ENCODE data around the gene PAPOLA. TPM values are rescaled to one million over a fixed set of nuclear protein-coding genes. Genes with fewer than 3 reads are reported as not detected.

PAPOLA gene
- total and polyA plus RNA-seq, 2 experiments from 2014 or later, result 198 to 237 TPM

- Histone ChIP-seq H4K20me1 (replicated peaks; ENCODE audit: insufficient read depth) (no peaks in the 10 kb centered on the region), H3K4me2 (no peak overlapping the region), H3K27ac (ENCODE audit: low read depth) (no peak overlapping the region), H3K27me3 (ENCODE audit: insufficient read depth) (no peaks in the 10 kb centered on the region), H3K36me3 (ENCODE audit: insufficient read depth) (no peaks in the 10 kb centered on the region), H3F3A (replicated peaks; ENCODE audit: low read depth) (no peaks in the 10 kb centered on the region), H3K79me2 (replicated peaks; ENCODE audit: insufficient read depth) (no peaks in the 10 kb centered on the region), H3K9me2 (ENCODE audit: insufficient read depth) (0 out of 2 replicates have a peak, but pooled peaks cover 10% of the 10 kb centered on the region), H3K4me1 (ENCODE audit: insufficient read depth) (no peaks in the 10 kb centered on the region), H2AFZ (no peak overlapping the region), H3K4me3 (no peak overlapping the region)
- peaks cover 11% of the 10 kb centered on the region for H3K27me3 Mint-ChIP-seq (ENCODE audit: insufficient read depth, low read depth, poor library complexity)
- ATAC-seq, result no peak
- no peak for TF ChIP-seq EZH2 (IDR thresholded peaks at IDR 0.05; ENCODE audit: low read depth, unreplicated experiment)
- no peak for TF ChIP-seq NANOG (IDR thresholded peaks at IDR 0.05; ENCODE audit: borderline replicate concordance)
- TF ChIP-seq POLR2AphosphoS5 (IDR thresholded peaks at IDR 0.05; ENCODE audit: low read depth), result no peak
- TF ChIP-seq CTCF (conservative IDR thresholded peaks at IDR 0.05; ENCODE audit: low read depth in 2 of 2), result no peak
- no peak for TF ChIP-seq CREB1 (CRISPR knock-in tag; IDR thresholded peaks at IDR 0.05; ENCODE audit: low read depth)
- TF ChIP-seq, protein P1, sequence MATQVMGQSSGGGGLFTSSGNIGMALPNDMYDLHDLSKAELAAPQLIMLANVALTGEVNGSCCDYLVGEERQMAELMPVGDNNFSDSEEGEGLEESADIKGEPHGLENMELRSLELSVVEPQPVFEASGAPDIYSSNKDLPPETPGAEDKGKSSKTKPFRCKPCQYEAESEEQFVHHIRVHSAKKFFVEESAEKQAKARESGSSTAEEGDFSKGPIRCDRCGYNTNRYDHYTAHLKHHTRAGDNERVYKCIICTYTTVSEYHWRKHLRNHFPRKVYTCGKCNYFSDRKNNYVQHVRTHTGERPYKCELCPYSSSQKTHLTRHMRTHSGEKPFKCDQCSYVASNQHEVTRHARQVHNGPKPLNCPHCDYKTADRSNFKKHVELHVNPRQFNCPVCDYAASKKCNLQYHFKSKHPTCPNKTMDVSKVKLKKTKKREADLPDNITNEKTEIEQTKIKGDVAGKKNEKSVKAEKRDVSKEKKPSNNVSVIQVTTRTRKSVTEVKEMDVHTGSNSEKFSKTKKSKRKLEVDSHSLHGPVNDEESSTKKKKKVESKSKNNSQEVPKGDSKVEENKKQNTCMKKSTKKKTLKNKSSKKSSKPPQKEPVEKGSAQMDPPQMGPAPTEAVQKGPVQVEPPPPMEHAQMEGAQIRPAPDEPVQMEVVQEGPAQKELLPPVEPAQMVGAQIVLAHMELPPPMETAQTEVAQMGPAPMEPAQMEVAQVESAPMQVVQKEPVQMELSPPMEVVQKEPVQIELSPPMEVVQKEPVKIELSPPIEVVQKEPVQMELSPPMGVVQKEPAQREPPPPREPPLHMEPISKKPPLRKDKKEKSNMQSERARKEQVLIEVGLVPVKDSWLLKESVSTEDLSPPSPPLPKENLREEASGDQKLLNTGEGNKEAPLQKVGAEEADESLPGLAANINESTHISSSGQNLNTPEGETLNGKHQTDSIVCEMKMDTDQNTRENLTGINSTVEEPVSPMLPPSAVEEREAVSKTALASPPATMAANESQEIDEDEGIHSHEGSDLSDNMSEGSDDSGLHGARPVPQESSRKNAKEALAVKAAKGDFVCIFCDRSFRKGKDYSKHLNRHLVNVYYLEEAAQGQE (IDR thresholded peaks at IDR 0.05; ENCODE audit: unreplicated experiment), result no peak
- H3K4me3 Mint-ChIP-seq, result no peak overlapping the region
- H3K4me1 Mint-ChIP-seq, result no peaks in the 10 kb centered on the region
- no peaks in the 10 kb centered on the region for H3K9me3 Mint-ChIP-seq
- no peaks in the 10 kb centered on the region for H3K36me3 Mint-ChIP-seq (ENCODE audit: low read depth)
- no peak overlapping the region for H3K27ac Mint-ChIP-seq
- DNase-seq (ENCODE audit: low spot score), result no peak
Observed at GRCh38 chr14:96599076-96599475, 96.9 kb downstream of the PAPOLA start.

DNA sequence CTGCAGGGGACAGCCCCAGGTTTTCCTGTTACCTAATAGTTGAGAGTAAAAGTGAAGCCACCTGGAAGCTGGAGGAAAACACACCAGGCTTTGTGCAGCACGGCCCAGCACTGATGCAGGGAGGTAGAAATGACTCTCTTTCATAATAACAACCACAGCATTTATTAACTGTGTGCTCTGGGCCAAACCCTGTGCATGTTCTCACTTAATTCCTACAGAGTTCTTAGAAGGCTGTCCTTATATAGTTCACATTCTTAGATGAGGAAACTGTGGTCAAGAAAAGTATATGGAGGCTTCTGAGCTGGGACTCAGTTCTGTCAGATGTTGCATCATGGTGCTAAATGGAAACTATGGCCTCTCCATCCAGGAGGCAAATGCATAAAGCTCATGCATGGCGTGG, 100.0 kb downstream of the PAPOLA start:
- H3K4me1 Mint-ChIP-seq, result no peaks in the 10 kb centered on the region
- Histone ChIP-seq H2AFZ (no peak overlapping the region), H3K9me2 (ENCODE audit: insufficient read depth) (0 out of 2 replicates have a peak, but pooled peaks cover 10% of the 10 kb centered on the region), H3K27ac (ENCODE audit: low read depth) (no peak overlapping the region), H3F3A (replicated peaks; ENCODE audit: low read depth) (no peaks in the 10 kb centered on the region), H3K4me3 (no peak overlapping the region), H3K4me2 (no peak overlapping the region), H3K4me1 (ENCODE audit: insufficient read depth) (no peaks in the 10 kb centered on the region), H3K27me3 (ENCODE audit: insufficient read depth) (no peaks in the 10 kb centered on the region), H3K36me3 (ENCODE audit: insufficient read depth) (no peaks in the 10 kb centered on the region), H4K20me1 (replicated peaks; ENCODE audit: insufficient read depth) (no peaks in the 10 kb centered on the region), H3K79me2 (replicated peaks; ENCODE audit: insufficient read depth) (no peaks in the 10 kb centered on the region)
- no peak overlapping the region for H3K27ac Mint-ChIP-seq
- H3K27me3 Mint-ChIP-seq (ENCODE audit: insufficient read depth, low read depth, poor library complexity), result peaks cover 8% of the 10 kb centered on the region
- no peak for ATAC-seq
- no peak overlapping the region for H3K4me3 Mint-ChIP-seq
- no peaks in the 10 kb centered on the region for H3K9me3 Mint-ChIP-seq
- DNase-seq (ENCODE audit: low spot score), result no peak
- no peaks in the 10 kb centered on the region for H3K36me3 Mint-ChIP-seq (ENCODE audit: low read depth)
- TF ChIP-seq POLR2AphosphoS5 (IDR thresholded peaks at IDR 0.05; ENCODE audit: low read depth) (no peak), ZNF331 (CRISPR knock-in tag; IDR thresholded peaks at IDR 0.05; ENCODE audit: low read depth) (no peak), ETS1 (IDR thresholded peaks at IDR 0.05) (no peak), STAT1 (IDR thresholded peaks at IDR 0.05; ENCODE audit: unreplicated experiment) (no peak), ZNF114 (CRISPR knock-in tag; IDR thresholded peaks at IDR 0.05) (no peak)
- TF ChIP-seq, protein P1 (IDR thresholded peaks at IDR 0.05; ENCODE audit: unreplicated experiment), result no peak

All from GM23338 (cell line).